Ramos (cell line): Measurements from ENCODE around the gene PIK3R1.

ENCODE experiments used
- in situ Hi-C: fragments of 300-500 bp; cut with MboI; formaldehyde crosslinking; loops from one replicate; pipeline ENCODE4 v1.14.3; 2022; ENCODE audit warnings: low sequenced_read_pairs; ENCODE audit not compliant: unreplicated experiment

PIK3R1 gene

DNA sequence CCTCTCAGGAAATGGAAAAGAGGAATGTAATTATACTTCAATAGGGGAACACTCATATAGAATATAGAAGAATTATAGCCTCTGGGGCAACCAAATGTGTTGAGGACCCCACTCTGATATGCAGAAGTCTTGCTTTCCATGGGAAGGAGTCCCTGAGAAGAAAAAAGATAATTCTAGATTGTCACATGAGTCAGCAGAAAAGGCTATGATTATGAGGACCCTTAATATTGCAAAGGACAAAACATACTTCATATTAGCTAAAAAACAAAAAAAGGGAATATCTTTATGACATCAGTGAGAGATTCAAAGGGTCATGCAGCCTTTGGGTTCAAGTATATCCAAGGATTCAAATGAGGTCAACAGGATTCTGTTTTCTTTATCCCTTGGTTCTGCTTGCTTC, 119.5 kb downstream of the PIK3R1 start:
- in situ Hi-C loops: no loop called here

DNA sequence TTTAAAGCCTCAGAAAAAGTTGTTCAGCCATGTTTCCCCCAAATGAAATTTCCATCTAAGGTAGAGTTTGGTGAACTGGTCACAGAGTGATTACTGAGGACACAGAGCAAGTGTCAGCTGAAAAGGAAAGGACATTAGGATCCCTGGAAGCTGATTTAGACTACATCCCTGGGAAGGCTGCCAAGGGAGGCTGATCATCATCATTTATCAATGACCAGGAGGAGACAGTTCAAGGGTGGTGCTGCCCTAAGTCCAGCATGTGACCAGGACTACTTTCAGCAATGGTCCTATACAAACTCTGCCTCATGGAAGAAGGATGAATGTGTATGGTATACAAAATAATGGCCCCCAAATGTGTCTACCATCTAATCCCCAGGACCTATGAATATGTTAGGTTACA, 120.6 kb downstream of the PIK3R1 start:
- in situ Hi-C loops: no loop called here

DNA sequence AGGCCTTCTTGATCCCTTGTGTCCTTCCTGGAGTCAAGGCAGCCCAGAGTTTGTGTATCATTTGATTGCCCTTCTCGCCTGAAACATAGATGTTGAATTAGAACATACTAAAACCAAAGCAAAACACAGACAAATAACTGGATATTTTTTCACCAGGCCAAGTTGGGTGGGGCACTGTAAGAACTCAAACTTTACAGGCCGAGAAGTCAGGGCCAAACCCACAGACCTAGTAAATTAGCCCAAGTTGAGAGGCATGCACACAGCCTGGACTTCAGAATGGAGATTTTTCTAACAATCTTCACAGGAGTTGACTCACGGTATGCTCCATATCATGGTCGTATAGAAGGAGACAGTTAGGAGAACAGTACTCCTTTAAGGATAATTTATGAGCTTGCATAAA, 121.7 kb downstream of the PIK3R1 start:
- in situ Hi-C loops: no loop called here

- in situ Hi-C loops: no loop called here
Observed at GRCh38 chr5:68339921-68340321, 124.4 kb downstream of the PIK3R1 start.

GRCh38 chr5:68341006-68341405, 125.5 kb downstream of the PIK3R1 start:
- in situ Hi-C loops: no loop called here

GRCh38 chr5:68342693-68343092, 127.1 kb downstream of the PIK3R1 start:
- in situ Hi-C loops: no loop called here

DNA sequence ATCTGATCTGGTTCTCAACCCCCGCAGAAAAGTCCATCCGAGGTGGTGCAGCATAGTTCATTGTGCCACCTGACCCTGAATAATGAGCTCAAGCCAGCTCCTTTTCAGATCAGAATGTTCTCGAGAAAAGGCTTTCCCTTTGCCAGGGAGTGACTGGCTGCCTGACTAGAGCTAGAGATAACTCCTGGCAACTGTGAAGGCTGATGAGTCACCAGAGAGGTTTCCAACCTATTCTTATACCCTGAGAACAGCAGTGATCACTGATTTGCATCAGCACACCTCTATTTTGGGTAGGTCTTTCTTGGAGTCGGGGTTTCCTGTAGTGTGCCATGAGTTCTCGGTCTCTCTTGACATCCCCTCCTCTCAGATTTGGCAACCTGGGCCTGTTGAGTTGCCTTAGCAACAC, 127.9 kb downstream of the PIK3R1 start:
- in situ Hi-C loops: no loop called here

- in situ Hi-C loops: no loop called here
Observed at GRCh38 chr5:68344447-68345111, 129.0 kb downstream of the PIK3R1 start.

- in situ Hi-C loops: no loop called here
Observed at GRCh38 chr5:68345171-68345570, 129.6 kb downstream of the PIK3R1 start.

DNA sequence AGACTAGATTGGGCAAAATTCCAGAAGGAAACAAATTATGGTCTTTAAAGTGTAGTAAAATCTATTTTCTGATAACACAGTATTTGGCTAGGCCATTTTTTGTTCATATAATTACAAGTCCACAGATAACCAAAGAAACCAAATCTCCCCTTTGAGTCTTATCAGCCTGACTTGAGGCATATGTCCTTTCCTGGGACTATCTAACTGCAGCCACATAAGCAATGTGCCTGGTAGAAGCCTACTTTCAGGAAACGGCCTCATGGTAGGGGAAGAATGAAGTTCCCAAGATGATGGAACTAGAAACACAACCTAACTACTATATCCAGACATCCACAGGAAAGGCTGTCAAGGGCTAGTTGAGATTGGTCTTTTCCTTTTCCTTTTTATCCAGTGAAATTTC, 130.0 kb downstream of the PIK3R1 start:
- in situ Hi-C loops: no loop called here

DNA sequence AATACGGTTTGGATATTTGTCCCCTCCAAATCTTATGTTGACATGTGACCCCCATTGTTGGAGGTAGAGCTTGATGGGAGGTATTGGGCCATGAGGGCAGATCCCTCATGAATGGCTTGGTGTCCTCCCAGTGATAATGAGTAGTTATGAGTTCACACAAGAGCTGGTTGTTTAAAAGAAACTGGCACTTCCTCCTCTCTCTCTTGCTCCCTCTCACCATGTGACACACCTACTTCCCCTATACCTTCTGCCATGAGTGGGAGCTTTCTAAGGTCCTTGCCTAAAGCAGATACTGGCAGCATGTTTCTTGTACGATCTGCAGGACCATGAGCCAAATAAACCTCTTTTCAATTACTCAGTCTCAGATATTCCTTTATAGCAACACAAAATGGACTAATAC, 132.0 kb downstream of the PIK3R1 start:
- in situ Hi-C loops: no loop called here

- in situ Hi-C loops: no loop called here
Observed at GRCh38 chr5:68348447-68349222, 133.1 kb downstream of the PIK3R1 start.

DNA sequence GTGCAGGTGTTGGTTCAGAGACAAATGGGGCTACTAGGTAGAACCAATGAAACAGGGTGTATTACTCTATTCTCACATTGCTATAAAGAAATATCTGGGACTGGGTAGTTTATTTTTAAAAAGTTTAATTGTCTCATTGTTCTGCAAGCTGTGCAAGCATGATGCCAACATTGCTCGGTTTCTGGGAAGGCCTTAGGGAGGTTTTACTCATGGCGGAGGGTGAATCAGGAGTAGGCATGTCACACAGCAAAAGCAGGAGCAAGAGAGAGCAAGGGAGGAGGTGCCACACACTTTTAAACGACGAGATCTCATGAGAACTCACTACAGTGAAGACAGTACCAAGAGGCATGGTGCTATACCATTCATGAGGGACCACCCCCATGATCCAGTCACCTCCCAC, 134.6 kb downstream of the PIK3R1 start:
- in situ Hi-C loops: no loop called here
